Activated naive CD4-positive, alpha-beta T cell treated with anti-CD3 and anti-CD28 coated beads, Interleukin-2, amount 10 ng/mL, durations not matched to agents 7 days and 5 days (primary cell): ENCODE data around the gene AQR.
"Not testable (repeated sequence)": the region's sequence is repeated elsewhere in the genome, so short reads cannot be mapped to it uniquely, and the experiment has no call there.

Source experiments
- CTCF ChIA-PET: fragments of 350-600 bp; sonication (Branson Sonifier 250); formaldehyde crosslinking; loops from one replicate; lab custom pipeline; 2021; ENCODE audit warnings: antibody characterized with exemption; lab: Charles Lee
- DNase-seq: peaks from one replicate; pipeline ENCODE4 v3.0.0-alpha.2; 2020
- H3K27ac Mint-ChIP-seq: one replicate; pipeline ENCODE4 v1.8.0; 2021; ENCODE audit warnings: mild to moderate bottlenecking, moderate library complexity, mixed read lengths
- H3K27me3 Mint-ChIP-seq: one replicate; pipeline ENCODE4 v1.8.0; 2021; ENCODE audit warnings: mild to moderate bottlenecking, mixed read lengths
- H3K36me3 Mint-ChIP-seq: one replicate; pipeline ENCODE4 v1.8.0; 2021; ENCODE audit warnings: mixed read lengths
- H3K4me1 Mint-ChIP-seq: one replicate; pipeline ENCODE4 v1.8.0; 2021; ENCODE audit warnings: mixed read lengths
- H3K4me3 Mint-ChIP-seq: one replicate; pipeline ENCODE4 v1.8.0; 2021; ENCODE audit warnings: mild to moderate bottlenecking, moderate library complexity, mixed read lengths
- H3K9me3 Mint-ChIP-seq: one replicate; pipeline ENCODE4 v1.8.0; 2021; ENCODE audit warnings: mixed read lengths

AQR gene

DNA sequence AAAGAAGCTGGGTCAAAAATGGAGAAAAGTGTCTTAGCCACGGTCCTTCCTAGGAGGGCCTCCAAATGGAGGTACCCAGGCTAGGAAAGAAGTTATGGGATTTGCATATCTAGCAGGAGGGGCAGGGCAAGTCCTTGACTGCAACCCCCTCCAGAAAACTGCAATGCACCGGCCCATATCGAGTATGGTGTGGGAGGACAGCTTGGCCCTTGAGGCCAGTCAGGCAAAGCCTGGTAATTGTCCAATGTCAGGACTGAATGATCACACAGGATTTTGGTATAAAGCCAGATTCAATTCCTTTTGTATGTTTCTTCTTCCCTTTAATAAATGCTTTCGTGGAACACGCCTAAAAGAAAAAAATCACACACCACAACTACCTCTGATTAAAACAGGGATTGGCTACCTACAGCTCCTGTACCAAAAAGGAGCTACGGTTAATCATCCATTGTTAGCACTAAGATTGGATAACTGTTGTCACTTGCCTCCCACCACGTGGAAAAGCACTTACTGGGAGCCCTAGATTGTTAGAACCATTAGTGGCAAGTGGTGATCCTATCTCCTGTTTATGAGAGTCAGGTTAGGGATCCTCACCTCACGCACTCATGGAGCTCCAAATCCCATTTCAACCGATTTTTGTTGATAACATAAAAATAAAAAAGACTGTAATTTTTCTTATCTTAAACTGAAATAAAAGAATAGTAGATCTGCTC, 17.4 kb upstream of the AQR start:
- peak overlapping the region; percentile 93 for H3K4me3 Mint-ChIP-seq
- H3K4me1 Mint-ChIP-seq: peaks cover 38% of the 10 kb centered on the region
- CTCF ChIA-PET: interaction anchor here (3.0 kb wide), 1 partner anchor 17 kb away, joined by 26 read pairs; the partner anchor contains the start of gene AQR
- H3K36me3 Mint-ChIP-seq: peaks cover 28% of the 10 kb centered on the region
- no peak for DNase-seq
- H3K27me3 Mint-ChIP-seq: no peaks in the 10 kb centered on the region
- no peaks in the 10 kb centered on the region for H3K9me3 Mint-ChIP-seq
- H3K27ac Mint-ChIP-seq: peak overlapping the region; percentile 99

GRCh38 chr15:34986326-34986725, 16.8 kb upstream of the AQR start:
- peak overlapping the region; percentile 93 for H3K4me3 Mint-ChIP-seq
- H3K4me1 Mint-ChIP-seq: peaks cover 36% of the 10 kb centered on the region

GRCh38 chr15:34984889-34985630, 15.5 kb upstream of the AQR start:
- no peak for DNase-seq
- H3K27me3 Mint-ChIP-seq: no peaks in the 10 kb centered on the region
- H3K36me3 Mint-ChIP-seq: peaks cover 36% of the 10 kb centered on the region
- H3K4me3 Mint-ChIP-seq: peak overlapping the region; percentile 21
- H3K27ac Mint-ChIP-seq: no peak overlapping the region
- CTCF ChIA-PET: interaction anchor here (1.4 kb wide), 1 partner anchor 15 kb away, joined by 6 read pairs; the partner anchor contains the start of gene AQR
- peaks cover 34% of the 10 kb centered on the region for H3K4me1 Mint-ChIP-seq
- H3K9me3 Mint-ChIP-seq: no peaks in the 10 kb centered on the region

More at GRCh38 chr15:34986326-34986725, 16.8 kb upstream of the AQR start:
- no peaks in the 10 kb centered on the region for H3K9me3 Mint-ChIP-seq
- CTCF ChIA-PET: interaction anchor here (3.0 kb wide), 1 partner anchor 16 kb away, joined by 26 read pairs; the partner anchor contains the start of gene AQR
- no peaks in the 10 kb centered on the region for H3K27me3 Mint-ChIP-seq
- H3K27ac Mint-ChIP-seq: peak overlapping the region; percentile 2
- peaks cover 33% of the 10 kb centered on the region for H3K36me3 Mint-ChIP-seq
- DNase-seq: no peak

DNA sequence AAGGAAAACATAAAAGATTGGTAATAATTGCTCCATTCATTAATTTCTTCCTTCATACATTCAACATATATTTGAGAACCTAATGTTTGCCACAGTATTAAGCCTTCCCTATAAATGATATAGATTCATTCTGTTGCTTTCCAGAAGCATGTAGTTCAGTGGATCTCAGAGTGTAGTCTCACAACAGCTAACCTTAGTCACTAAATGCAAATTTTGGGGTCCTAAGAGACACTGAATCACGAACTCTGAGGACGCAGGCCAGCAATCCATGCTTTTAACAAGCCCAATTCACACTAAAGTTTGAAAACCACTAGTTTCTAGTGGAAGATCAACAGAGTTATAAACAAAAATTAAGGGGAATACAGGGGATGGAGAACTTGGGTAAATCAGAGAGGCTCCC, 7.2 kb upstream of the AQR start:
- no peak overlapping the region for H3K4me3 Mint-ChIP-seq
- DNase-seq: no peak
- no peak overlapping the region for H3K27ac Mint-ChIP-seq
- H3K9me3 Mint-ChIP-seq: no peaks in the 10 kb centered on the region
- H3K36me3 Mint-ChIP-seq: peaks cover 13% of the 10 kb centered on the region
- no peaks in the 10 kb centered on the region for H3K27me3 Mint-ChIP-seq
- CTCF ChIA-PET: interaction anchor here (0.9 kb wide), 1 partner anchor 27 kb away, joined by 3 read pairs; no protein-coding TSS in a partner anchor
- peaks cover 2% of the 10 kb centered on the region for H3K4me1 Mint-ChIP-seq

- Mint-ChIP-seq H3K27ac (no peak overlapping the region), H3K36me3 (peaks cover 7% of the 10 kb centered on the region), H3K9me3 (no peaks in the 10 kb centered on the region), H3K4me1 (peaks cover 2% of the 10 kb centered on the region), H3K4me3 (no peak overlapping the region), H3K27me3 (no peaks in the 10 kb centered on the region)
- CTCF ChIA-PET: no interaction called here
- DNase-seq: no peak
Measured at GRCh38 chr15:34976073-34976472, 6.5 kb upstream of the AQR start.

- H3K4me3 Mint-ChIP-seq: no peak overlapping the region
- H3K9me3 Mint-ChIP-seq: no peaks in the 10 kb centered on the region
- H3K36me3 Mint-ChIP-seq: peaks cover 8% of the 10 kb centered on the region
- H3K4me1 Mint-ChIP-seq: peaks cover 21% of the 10 kb centered on the region
- CTCF ChIA-PET: no interaction called here
- no peak overlapping the region for H3K27ac Mint-ChIP-seq
- DNase-seq: no peak
- H3K27me3 Mint-ChIP-seq: no peaks in the 10 kb centered on the region
Measured at GRCh38 chr15:34973512-34973911, 4.0 kb upstream of the AQR start.

DNA sequence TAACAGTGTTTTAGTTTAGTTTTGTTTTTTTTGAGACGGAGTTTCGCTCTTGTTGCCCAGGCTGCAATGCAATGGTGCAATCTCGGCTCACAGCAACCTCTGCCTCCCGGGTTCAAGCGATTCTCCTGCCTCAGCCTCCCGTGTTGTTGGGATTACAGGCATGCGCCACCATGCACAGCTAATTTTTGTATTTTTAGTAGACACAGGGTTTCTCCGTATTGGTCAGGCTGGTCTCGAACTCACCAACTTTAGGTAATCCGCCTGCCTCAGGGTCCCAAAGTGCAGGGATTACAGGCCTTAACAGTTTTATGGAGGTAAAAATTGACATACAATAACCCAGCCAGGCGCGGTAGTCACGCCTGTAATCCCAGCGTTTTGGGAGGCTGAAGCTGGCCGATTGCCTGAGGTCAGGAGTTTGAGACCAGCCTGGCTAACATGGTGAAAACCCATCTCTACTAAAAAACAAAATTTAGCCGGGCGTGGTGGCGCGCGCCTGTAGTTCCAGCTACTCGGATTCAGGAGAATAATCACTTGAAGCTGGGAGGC, 629 bp upstream of the AQR start:
- DNase-seq, H3K9me3 Mint-ChIP-seq, H3K27me3 Mint-ChIP-seq: not testable (repeated sequence)
- peak overlapping the region; percentile 93 for H3K4me3 Mint-ChIP-seq
- peak overlapping the region; percentile 85 for H3K27ac Mint-ChIP-seq
- peaks cover 41% of the 10 kb centered on the region for H3K4me1 Mint-ChIP-seq
- CTCF ChIA-PET: interaction anchor here (0.6 to 2.8 kb wide), 9 partner anchors 13 to 96 kb away, joined by 3 to 26 read pairs (median 5); partner anchors contain the start of gene ZNF770
- peaks cover 11% of the 10 kb centered on the region for H3K36me3 Mint-ChIP-seq

DNA sequence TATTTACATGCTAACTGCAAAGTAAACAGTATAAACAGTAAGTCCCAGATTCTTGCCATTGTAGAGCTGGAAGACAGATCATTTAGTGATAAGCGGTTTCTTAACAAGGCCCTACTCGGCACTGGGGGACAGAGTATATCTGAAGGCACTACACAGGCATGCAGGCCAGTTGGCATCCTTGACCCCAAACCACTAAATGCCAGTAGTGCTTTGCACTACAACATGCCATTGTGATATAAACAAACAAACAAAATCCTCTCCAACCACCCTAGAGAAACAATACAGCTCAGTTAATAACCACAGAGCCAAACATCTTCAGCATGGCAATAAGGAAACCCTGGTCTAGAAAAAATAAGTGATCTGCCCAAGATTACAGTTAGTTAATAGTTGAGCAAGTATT, 5.3 kb downstream of the AQR start:
- CTCF ChIA-PET: no interaction called here
- Mint-ChIP-seq H3K4me1 (peaks cover 28% of the 10 kb centered on the region), H3K27ac (no peak overlapping the region), H3K36me3 (peaks cover 23% of the 10 kb centered on the region), H3K4me3 (no peak overlapping the region), H3K9me3 (no peaks in the 10 kb centered on the region), H3K27me3 (no peaks in the 10 kb centered on the region)
- no peak for DNase-seq

DNA sequence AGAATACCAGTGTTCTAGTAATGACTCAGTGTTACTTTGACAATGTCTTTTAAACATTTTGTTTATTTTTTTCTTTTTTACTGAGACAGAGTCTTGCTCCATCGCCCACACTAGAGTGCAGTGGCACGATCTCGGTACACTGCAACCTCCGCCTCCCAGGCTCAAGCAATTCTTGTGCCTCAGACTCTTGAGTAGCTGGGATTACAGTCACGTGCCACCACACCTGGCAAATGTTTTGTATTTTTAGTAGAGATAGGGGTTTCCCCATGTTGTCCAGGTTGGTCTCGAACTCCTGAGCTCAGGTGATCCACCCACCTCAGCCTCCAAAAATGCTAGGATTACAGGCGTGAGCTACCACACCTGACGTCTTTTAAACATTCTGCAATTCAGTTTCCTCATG, 15.7 kb downstream of the AQR start:
- H3K27me3 Mint-ChIP-seq: no peaks in the 10 kb centered on the region
- CTCF ChIA-PET: interaction anchor here (0.6 to 0.8 kb wide), 2 partner anchors 9 to 69 kb away, joined by 3 to 4 read pairs; no protein-coding TSS in a partner anchor
- H3K36me3 Mint-ChIP-seq: peaks cover 18% of the 10 kb centered on the region
- no peaks in the 10 kb centered on the region for H3K9me3 Mint-ChIP-seq
- H3K27ac Mint-ChIP-seq: no peak overlapping the region
- no peaks in the 10 kb centered on the region for H3K4me1 Mint-ChIP-seq
- H3K4me3 Mint-ChIP-seq: no peak overlapping the region
- DNase-seq: no peak

- no peaks in the 10 kb centered on the region for H3K9me3 Mint-ChIP-seq
- no peaks in the 10 kb centered on the region for H3K4me1 Mint-ChIP-seq
- DNase-seq: no peak
- H3K27ac Mint-ChIP-seq: no peak overlapping the region
- no peak overlapping the region for H3K4me3 Mint-ChIP-seq
- H3K36me3 Mint-ChIP-seq: peaks cover 24% of the 10 kb centered on the region
- CTCF ChIA-PET: interaction anchor here (0.7 to 1.0 kb wide), 2 partner anchors 17 to 76 kb away, joined by 3 to 4 read pairs; partner anchors contain the start of gene AQR
- H3K27me3 Mint-ChIP-seq: no peaks in the 10 kb centered on the region
Measured at GRCh38 chr15:34952481-34952880, 17.1 kb downstream of the AQR start.

DNA sequence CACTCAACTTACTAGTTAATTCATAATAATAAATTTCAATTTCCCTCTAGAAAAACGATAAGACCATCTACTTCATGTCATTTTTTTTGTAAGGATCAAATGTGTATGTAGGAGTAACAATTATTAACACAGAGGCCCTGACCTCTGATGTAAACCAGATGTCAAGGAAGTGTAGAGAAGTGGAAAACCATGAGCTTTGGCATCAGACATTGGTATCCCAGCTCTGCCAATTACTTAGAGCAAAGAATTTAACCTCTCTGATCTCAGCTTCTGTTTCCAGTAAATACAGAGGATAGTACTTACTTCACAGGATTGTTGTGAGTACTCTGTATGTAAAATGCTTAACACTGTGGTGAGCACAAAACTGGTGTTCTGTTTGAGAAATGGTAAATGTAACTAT, 17.5 kb downstream of the AQR start:
- CTCF ChIA-PET: no interaction called here
- H3K27me3 Mint-ChIP-seq: no peaks in the 10 kb centered on the region
- H3K4me3 Mint-ChIP-seq: no peak overlapping the region
- DNase-seq: no peak
- no peak overlapping the region for H3K27ac Mint-ChIP-seq
- H3K4me1 Mint-ChIP-seq: no peaks in the 10 kb centered on the region
- H3K36me3 Mint-ChIP-seq: peaks cover 25% of the 10 kb centered on the region
- no peaks in the 10 kb centered on the region for H3K9me3 Mint-ChIP-seq

DNA sequence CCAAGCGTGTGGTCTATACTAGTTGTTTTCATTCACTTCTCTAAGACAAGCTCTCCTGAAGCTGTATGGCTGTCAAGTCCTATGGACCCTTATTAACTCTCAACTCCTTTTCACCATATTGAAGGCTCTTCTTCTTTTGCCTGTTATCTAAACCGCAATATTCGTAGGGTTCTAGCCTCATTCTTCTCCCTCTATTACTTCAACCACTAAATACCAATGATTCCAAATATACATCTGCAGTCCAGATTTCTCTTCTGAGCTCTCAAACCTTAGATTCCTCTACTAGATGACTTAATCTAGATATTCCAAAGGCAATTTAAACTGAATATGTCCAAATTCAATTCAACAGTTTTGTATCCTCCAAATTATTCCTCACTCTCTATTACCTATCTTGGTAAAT, 24.6 kb downstream of the AQR start:
- Mint-ChIP-seq H3K27me3 (no peaks in the 10 kb centered on the region), H3K4me3 (no peak overlapping the region), H3K36me3 (peaks cover 25% of the 10 kb centered on the region), H3K27ac (no peak overlapping the region), H3K9me3 (no peaks in the 10 kb centered on the region), H3K4me1 (no peaks in the 10 kb centered on the region)
- CTCF ChIA-PET: interaction anchor here (0.9 kb wide), 1 partner anchor 9 kb away, joined by 3 read pairs; no protein-coding TSS in a partner anchor
- no peak for DNase-seq

DNA sequence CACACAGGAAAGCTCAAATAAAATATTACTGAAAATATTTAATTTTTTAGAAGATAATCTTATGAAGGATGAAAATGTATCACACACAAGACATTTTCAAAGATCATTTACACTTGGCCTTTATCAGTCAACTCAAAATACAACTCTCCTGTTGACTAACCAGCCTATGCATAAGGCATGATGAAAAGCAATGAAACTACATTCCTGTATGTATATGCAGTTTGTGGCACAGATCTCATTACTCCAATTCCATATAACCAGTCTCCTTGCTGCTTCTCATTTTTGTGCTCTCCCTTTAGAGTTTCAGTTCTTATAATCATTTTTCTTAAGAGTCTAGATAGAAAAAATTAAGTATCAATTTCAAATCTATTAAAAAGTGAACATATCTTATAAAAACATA, 25.8 kb downstream of the AQR start:
- peaks cover 28% of the 10 kb centered on the region for H3K36me3 Mint-ChIP-seq
- no peaks in the 10 kb centered on the region for H3K27me3 Mint-ChIP-seq

GRCh38 chr15:34943264-34943663, 26.3 kb downstream of the AQR start:
- H3K27ac Mint-ChIP-seq, H3K27me3 Mint-ChIP-seq, H3K4me1 Mint-ChIP-seq, H3K9me3 Mint-ChIP-seq, H3K4me3 Mint-ChIP-seq, DNase-seq, CTCF ChIA-PET: not testable (repeated sequence)
- H3K36me3 Mint-ChIP-seq: peaks cover 28% of the 10 kb centered on the region

More for the DNA sequence above, 25.8 kb downstream of the AQR start:
- no peak overlapping the region for H3K27ac Mint-ChIP-seq
- H3K4me3 Mint-ChIP-seq: no peak overlapping the region
- H3K4me1 Mint-ChIP-seq: no peaks in the 10 kb centered on the region
- no peak for DNase-seq
- CTCF ChIA-PET: no interaction called here
- no peaks in the 10 kb centered on the region for H3K9me3 Mint-ChIP-seq
